ENCODE measurements around the gene RPAIN. TPM values are rescaled to one million over a fixed set of nuclear protein-coding genes. Genes with fewer than 3 reads are reported as not detected.

Gene RPAIN
- total and polyA plus RNA-seq, 2 experiments from 2014 or later = 69.7 to 115 TPM

- Histone ChIP-seq H3K4me1 (ENCODE audit: insufficient read depth) (no peaks in the 10 kb centered on the region), H3K36me3 (ENCODE audit: insufficient read depth) (peaks cover 30% of the 10 kb centered on the region), H3F3A (replicated peaks; ENCODE audit: low read depth) (peaks cover 4% of the 10 kb centered on the region; the same call in 1 of the 2 replicates), H4K20me1 (replicated peaks; ENCODE audit: insufficient read depth) (no peaks in the 10 kb centered on the region), H3K4me2 (no peak overlapping the region), H3K79me2 (replicated peaks; ENCODE audit: insufficient read depth) (no peaks in the 10 kb centered on the region), H2AFZ (no peak overlapping the region), H3K27me3 (ENCODE audit: insufficient read depth) (no peaks in the 10 kb centered on the region), H3K4me3 (no peak overlapping the region), H3K27ac (ENCODE audit: low read depth) (no peak overlapping the region), H3K9me2 (ENCODE audit: insufficient read depth) (no peaks in the 10 kb centered on the region; the same call in 1 of the 2 replicates)
- Mint-ChIP-seq H3K4me1 (peaks cover 3% of the 10 kb centered on the region; the same call in 1 of the 3 replicates), H3K27ac (no peak overlapping the region), H3K9me3 (no peaks in the 10 kb centered on the region), H3K27me3 (ENCODE audit: insufficient read depth, low read depth, poor library complexity) (peaks cover 7% of the 10 kb centered on the region), H3K36me3 (ENCODE audit: low read depth) (peaks cover 59% of the 10 kb centered on the region), H3K4me3 (no peak overlapping the region)
- no peak for DNase-seq (ENCODE audit: low spot score)
- ATAC-seq = no peak
- no peak for TF ChIP-seq JUNB (IDR thresholded peaks at IDR 0.05; ENCODE audit: unreplicated experiment)
- no peak for TF ChIP-seq CTCF (conservative IDR thresholded peaks at IDR 0.05; ENCODE audit: low read depth in 2 of 2)
- TF ChIP-seq STAT1 (IDR thresholded peaks at IDR 0.05; ENCODE audit: unreplicated experiment) = no peak
- TF ChIP-seq REST (IDR thresholded peaks at IDR 0.05; ENCODE audit: unreplicated experiment) = no peak
- TF ChIP-seq ZNF331 (CRISPR knock-in tag; IDR thresholded peaks at IDR 0.05; ENCODE audit: low read depth) = no peak
- TF ChIP-seq ZNF462 (CRISPR knock-in tag; IDR thresholded peaks at IDR 0.05) = no peak
- no peak for TF ChIP-seq POLR2AphosphoS5 (IDR thresholded peaks at IDR 0.05; ENCODE audit: low read depth)
- no peak for TF ChIP-seq EZH2phosphoT487 (IDR thresholded peaks at IDR 0.05; ENCODE audit: unreplicated experiment)
- no peak for TF ChIP-seq ZNF114 (CRISPR knock-in tag; IDR thresholded peaks at IDR 0.05)
Observed at GRCh38 chr17:5373112-5373511, 46.9 kb upstream of the RPAIN start.
